NCI-H2107 treated with DMSO at 0.1 percent for 48 hours (cell line): ENCODE results near the gene SCFD2.
A peak's percentile ranks its signal among the peaks of the same experiment; 100 is the strongest.
"Not testable (repeated sequence)": the region's sequence is repeated elsewhere in the genome, so short reads cannot be mapped to it uniquely, and the experiment has no call there.

Experiments
- DNase-seq: peaks from one replicate; lab custom pipeline; 2025; ENCODE audit not compliant: unreplicated experiment; lab: John Stamatoyannopoulos, UW

Gene SCFD2

GRCh38 chr4:53147711-53148110, 218.2 kb downstream of the SCFD2 start:
- DNase-seq: no peak

GRCh38 chr4:53147197-53147596, 218.7 kb downstream of the SCFD2 start:
- no peak for DNase-seq

GRCh38 chr4:53141308-53141707, 224.6 kb downstream of the SCFD2 start:
- no peak for DNase-seq

- not testable (repeated sequence) for DNase-seq
Measured at GRCh38 chr4:53139256-53139655, 226.6 kb downstream of the SCFD2 start.

- no peak for DNase-seq
Measured at GRCh38 chr4:53137468-53137867, 228.4 kb downstream of the SCFD2 start.

GRCh38 chr4:53136954-53137353, 228.9 kb downstream of the SCFD2 start:
- DNase-seq: no peak

GRCh38 chr4:53132132-53132891, 233.5 kb downstream of the SCFD2 start:
- no peak for DNase-seq

GRCh38 chr4:53131562-53131925, 234.3 kb downstream of the SCFD2 start:
- no peak for DNase-seq

GRCh38 chr4:53130896-53131561, 234.8 kb downstream of the SCFD2 start:
- DNase-seq: no peak

GRCh38 chr4:53128706-53129357, 237.0 kb downstream of the SCFD2 start:
- peak; percentile 12 for DNase-seq

- DNase-seq: no peak
Measured at GRCh38 chr4:53128231-53128630, 237.6 kb downstream of the SCFD2 start.

GRCh38 chr4:53127365-53127764, 238.5 kb downstream of the SCFD2 start:
- DNase-seq: no peak

- no peak for DNase-seq
Measured at GRCh38 chr4:53126099-53126498, 239.8 kb downstream of the SCFD2 start.

- no peak for DNase-seq
Measured at GRCh38 chr4:53123819-53124218, 242.0 kb downstream of the SCFD2 start.

- no peak for DNase-seq
Measured at GRCh38 chr4:53123171-53123570, 242.7 kb downstream of the SCFD2 start.

- DNase-seq: no peak
Measured at GRCh38 chr4:53122280-53123116, 243.4 kb downstream of the SCFD2 start.

- no peak for DNase-seq
Measured at GRCh38 chr4:53121264-53121865, 244.5 kb downstream of the SCFD2 start.

GRCh38 chr4:53120778-53121177, 245.1 kb downstream of the SCFD2 start:
- DNase-seq: no peak

- DNase-seq: no peak
Measured at GRCh38 chr4:53119680-53120079, 246.2 kb downstream of the SCFD2 start.

- DNase-seq: no peak
Measured at GRCh38 chr4:53118676-53119075, 247.2 kb downstream of the SCFD2 start.

GRCh38 chr4:53116954-53117353, 248.9 kb downstream of the SCFD2 start:
- no peak for DNase-seq
